ENCODE measurements around the gene CDH4.

The CDH4 gene

DNA sequence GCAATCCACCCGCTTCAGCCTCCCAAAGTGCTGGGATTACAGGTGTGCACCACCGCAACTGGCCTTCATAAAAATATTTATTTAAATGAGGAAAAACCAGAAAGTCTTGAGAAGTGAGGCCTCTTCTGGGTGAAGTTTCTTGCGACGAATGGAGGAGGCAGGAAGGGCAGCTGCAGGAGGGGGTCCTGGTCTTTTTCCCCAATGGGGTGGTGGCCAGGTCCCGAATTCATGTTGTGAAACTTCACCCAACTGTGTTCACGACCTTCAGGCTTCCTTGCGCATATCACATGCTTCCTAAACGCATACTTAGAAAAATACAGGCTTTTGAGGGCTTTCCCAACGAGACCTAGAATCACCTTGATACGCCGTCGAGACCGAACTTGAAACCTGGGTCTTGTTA lies 145.1 kb downstream of the CDH4 start:
- no peak for DNase-seq (ENCODE audit: low read depth in 1 of 2, low spot score in 1 of 2)
- Histone ChIP-seq H3K4me3 (replicated peaks; ENCODE audit: insufficient read depth, low read length) (no peak overlapping the region), H3K27ac (replicated peaks) (no peak overlapping the region), H3K27me3 (ENCODE audit: insufficient read depth, poor library complexity, severe bottlenecking) (no peaks in the 10 kb centered on the region)
- no peak for TF ChIP-seq GABPA (IDR thresholded peaks at IDR 0.05; ENCODE audit: low read depth)
- TF ChIP-seq, protein P1, sequence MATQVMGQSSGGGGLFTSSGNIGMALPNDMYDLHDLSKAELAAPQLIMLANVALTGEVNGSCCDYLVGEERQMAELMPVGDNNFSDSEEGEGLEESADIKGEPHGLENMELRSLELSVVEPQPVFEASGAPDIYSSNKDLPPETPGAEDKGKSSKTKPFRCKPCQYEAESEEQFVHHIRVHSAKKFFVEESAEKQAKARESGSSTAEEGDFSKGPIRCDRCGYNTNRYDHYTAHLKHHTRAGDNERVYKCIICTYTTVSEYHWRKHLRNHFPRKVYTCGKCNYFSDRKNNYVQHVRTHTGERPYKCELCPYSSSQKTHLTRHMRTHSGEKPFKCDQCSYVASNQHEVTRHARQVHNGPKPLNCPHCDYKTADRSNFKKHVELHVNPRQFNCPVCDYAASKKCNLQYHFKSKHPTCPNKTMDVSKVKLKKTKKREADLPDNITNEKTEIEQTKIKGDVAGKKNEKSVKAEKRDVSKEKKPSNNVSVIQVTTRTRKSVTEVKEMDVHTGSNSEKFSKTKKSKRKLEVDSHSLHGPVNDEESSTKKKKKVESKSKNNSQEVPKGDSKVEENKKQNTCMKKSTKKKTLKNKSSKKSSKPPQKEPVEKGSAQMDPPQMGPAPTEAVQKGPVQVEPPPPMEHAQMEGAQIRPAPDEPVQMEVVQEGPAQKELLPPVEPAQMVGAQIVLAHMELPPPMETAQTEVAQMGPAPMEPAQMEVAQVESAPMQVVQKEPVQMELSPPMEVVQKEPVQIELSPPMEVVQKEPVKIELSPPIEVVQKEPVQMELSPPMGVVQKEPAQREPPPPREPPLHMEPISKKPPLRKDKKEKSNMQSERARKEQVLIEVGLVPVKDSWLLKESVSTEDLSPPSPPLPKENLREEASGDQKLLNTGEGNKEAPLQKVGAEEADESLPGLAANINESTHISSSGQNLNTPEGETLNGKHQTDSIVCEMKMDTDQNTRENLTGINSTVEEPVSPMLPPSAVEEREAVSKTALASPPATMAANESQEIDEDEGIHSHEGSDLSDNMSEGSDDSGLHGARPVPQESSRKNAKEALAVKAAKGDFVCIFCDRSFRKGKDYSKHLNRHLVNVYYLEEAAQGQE (IDR thresholded peaks at IDR 0.05; ENCODE audit: insufficient replicate concordance, low read depth), result no peak
- no peak for TF ChIP-seq SPI1 (IDR thresholded peaks at IDR 0.05; ENCODE audit: borderline replicate concordance, low read depth)
- TF ChIP-seq, protein P2, sequence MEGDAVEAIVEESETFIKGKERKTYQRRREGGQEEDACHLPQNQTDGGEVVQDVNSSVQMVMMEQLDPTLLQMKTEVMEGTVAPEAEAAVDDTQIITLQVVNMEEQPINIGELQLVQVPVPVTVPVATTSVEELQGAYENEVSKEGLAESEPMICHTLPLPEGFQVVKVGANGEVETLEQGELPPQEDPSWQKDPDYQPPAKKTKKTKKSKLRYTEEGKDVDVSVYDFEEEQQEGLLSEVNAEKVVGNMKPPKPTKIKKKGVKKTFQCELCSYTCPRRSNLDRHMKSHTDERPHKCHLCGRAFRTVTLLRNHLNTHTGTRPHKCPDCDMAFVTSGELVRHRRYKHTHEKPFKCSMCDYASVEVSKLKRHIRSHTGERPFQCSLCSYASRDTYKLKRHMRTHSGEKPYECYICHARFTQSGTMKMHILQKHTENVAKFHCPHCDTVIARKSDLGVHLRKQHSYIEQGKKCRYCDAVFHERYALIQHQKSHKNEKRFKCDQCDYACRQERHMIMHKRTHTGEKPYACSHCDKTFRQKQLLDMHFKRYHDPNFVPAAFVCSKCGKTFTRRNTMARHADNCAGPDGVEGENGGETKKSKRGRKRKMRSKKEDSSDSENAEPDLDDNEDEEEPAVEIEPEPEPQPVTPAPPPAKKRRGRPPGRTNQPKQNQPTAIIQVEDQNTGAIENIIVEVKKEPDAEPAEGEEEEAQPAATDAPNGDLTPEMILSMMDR (IDR thresholded peaks at IDR 0.05; ENCODE audit: insufficient read depth, low read length), result no peak
- TF ChIP-seq POLR2AphosphoS5 (IDR thresholded peaks at IDR 0.05; ENCODE audit: low read depth), result no peak

DNA sequence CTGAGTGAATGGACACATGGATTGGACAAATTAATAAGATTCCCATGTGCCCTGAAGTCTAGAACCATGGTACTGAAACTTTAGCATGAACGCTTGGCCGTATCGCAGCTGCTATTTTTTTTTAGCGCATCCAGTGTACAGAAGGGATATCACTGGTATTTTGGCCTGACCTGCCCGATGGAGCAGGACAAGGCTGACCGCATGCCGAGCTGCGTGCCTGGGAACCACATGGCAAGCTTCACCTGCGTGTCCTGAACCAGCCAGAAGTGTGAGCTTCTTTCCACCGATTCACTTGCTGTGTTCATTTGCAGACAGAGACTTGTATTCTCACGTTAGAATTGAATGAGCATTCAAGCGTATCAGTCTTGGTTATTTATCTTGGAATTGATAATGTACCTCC lies 145.7 kb downstream of the CDH4 start:
- no peaks in the 10 kb centered on the region for H3K27me3 ChIP-seq (ENCODE audit: insufficient read depth, poor library complexity, severe bottlenecking)
- no peak overlapping the region for H3K4me3 ChIP-seq (replicated peaks; ENCODE audit: insufficient read depth, low read length)
- H3K27ac ChIP-seq (replicated peaks), result no peak overlapping the region
- TF ChIP-seq, protein P1 (IDR thresholded peaks at IDR 0.05; ENCODE audit: insufficient replicate concordance, low read depth), result no peak
- TF ChIP-seq GABPA (IDR thresholded peaks at IDR 0.05; ENCODE audit: low read depth) (no peak), SPI1 (IDR thresholded peaks at IDR 0.05; ENCODE audit: borderline replicate concordance, low read depth) (no peak), POLR2AphosphoS5 (IDR thresholded peaks at IDR 0.05; ENCODE audit: low read depth) (no peak)
- TF ChIP-seq, protein P2 (IDR thresholded peaks at IDR 0.05; ENCODE audit: insufficient read depth, low read length), result no peak
- DNase-seq (ENCODE audit: low read depth in 1 of 2, low spot score in 1 of 2), result no peak

DNA sequence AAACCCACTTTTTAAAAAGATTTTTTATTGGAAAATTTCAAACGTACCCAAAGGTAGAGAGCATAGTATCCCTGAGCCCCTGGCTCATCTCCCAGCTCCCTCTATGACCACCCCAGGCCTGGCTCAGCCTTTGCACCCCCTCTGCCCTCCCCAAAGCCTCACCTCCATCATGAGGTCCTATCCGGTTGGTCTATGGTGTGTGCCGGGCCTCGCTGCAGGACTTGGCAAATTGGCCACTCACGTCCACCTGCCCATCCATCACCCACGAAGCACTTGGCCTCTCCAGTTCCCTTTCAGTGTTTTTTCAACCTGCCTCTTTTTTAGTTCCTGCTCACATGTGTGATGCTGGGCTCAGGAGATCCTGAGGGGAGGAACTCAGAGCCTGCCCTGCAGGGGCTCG lies 147.4 kb downstream of the CDH4 start:
- no peak overlapping the region for H3K4me3 ChIP-seq (replicated peaks; ENCODE audit: insufficient read depth, low read length)
- TF ChIP-seq GABPA (IDR thresholded peaks at IDR 0.05; ENCODE audit: low read depth) (no peak), POLR2AphosphoS5 (IDR thresholded peaks at IDR 0.05; ENCODE audit: low read depth) (no peak), SPI1 (IDR thresholded peaks at IDR 0.05; ENCODE audit: borderline replicate concordance, low read depth) (no peak)
- TF ChIP-seq, protein P2 (IDR thresholded peaks at IDR 0.05; ENCODE audit: insufficient read depth, low read length), result no peak
- TF ChIP-seq, protein P1 (IDR thresholded peaks at IDR 0.05; ENCODE audit: insufficient replicate concordance, low read depth), result no peak
- no peak for DNase-seq (ENCODE audit: low read depth in 1 of 2, low spot score in 1 of 2)
- no peak overlapping the region for H3K27ac ChIP-seq (replicated peaks)
- no peaks in the 10 kb centered on the region for H3K27me3 ChIP-seq (ENCODE audit: insufficient read depth, poor library complexity, severe bottlenecking)
